RWPE1 (cell line): ENCODE results near the gene CARM1.
"Not testable (repeated sequence)": the region's sequence is repeated elsewhere in the genome, so short reads cannot be mapped to it uniquely, and the experiment has no call there.

Source experiments
- CTCF ChIA-PET: fragments of 350-600 bp; sonication (Branson Sonifier 250); formaldehyde crosslinking; extraction: SDS; loops from one replicate; lab custom pipeline; 2021; lab: Yijun Ruan, JAX
- POLR2A ChIA-PET: fragments of 400-600 bp; formaldehyde crosslinking; extraction: SDS; loops from one replicate; lab custom pipeline; 2020; ENCODE audit warnings: antibody characterized with exemption; ENCODE audit not compliant: low non-redundant PET; lab: Yijun Ruan, JAX
- DNase-seq: peaks from one replicate; pipeline ENCODE4 v3.0.0; 2012; ENCODE audit warnings: low spot score
- H3K27ac ChIP-seq: fragments of 450-650 bp; 2 replicates; pipeline ENCODE4 v1.5.1; 2017
- CTCF ChIP-seq: fragments of 450-650 bp; conservative IDR thresholded peaks from 2 replicates; pipeline ENCODE4 v1.5.1; 2017; ENCODE audit warnings: low read depth, mild to moderate bottlenecking

Gene CARM1

GRCh38 chr19:10863107-10863717 lies 8.1 kb upstream of the CARM1 start:
- no peak for DNase-seq
- ChIA-PET CTCF (interaction anchor here (0.7 to 1.9 kb wide), 5 partner anchors 10 to 402 kb away, joined by 3 to 11 read pairs (median 5); partner anchors contain the start of gene DNM2), POLR2A (no interaction called here)
- TF ChIP-seq CTCF, result no peak
- peak overlapping the region; percentile 45 for H3K27ac ChIP-seq

- CTCF ChIA-PET, result interaction anchor here (0.5 to 1.9 kb wide), 20 partner anchors 9 to 311 kb away, joined by 3 to 24 read pairs (median 4); partner anchors contain the start of genes DNM2 and TMED1
- POLR2A ChIA-PET, result interaction anchor here (0.5 to 0.6 kb wide), 3 partner anchors 27 to 520 kb away, joined by 4 to 10 read pairs (median 8); partner anchors contain the start of gene EPOR
- H3K27ac ChIP-seq, result peak overlapping the region; percentile 45
- peak; percentile 93 for TF ChIP-seq CTCF
- peak; percentile 92 for DNase-seq
Measured at GRCh38 chr19:10864538-10864899, 6.8 kb upstream of the CARM1 start.

GRCh38 chr19:10866495-10866894 lies 4.9 kb upstream of the CARM1 start:
- ChIA-PET POLR2A (no interaction called here), CTCF (interaction anchor here (0.6 kb wide), 1 partner anchor 164 kb away, joined by 4 read pairs; no protein-coding TSS in a partner anchor)
- H3K27ac ChIP-seq, result peak overlapping the region; percentile 45; the same call in 1 of the 2 replicates
- no peak for DNase-seq
- no peak for TF ChIP-seq CTCF

- ChIA-PET POLR2A (no interaction called here), CTCF (no interaction called here)
- DNase-seq, result no peak
- H3K27ac ChIP-seq, result peak overlapping the region; percentile 87
- no peak for TF ChIP-seq CTCF
Measured at GRCh38 chr19:10868872-10869547, 2.3 kb upstream of the CARM1 start.

GRCh38 chr19:10869872-10870311 lies 1.5 kb upstream of the CARM1 start:
- CTCF ChIA-PET, result interaction anchor here (0.6 kb wide), 1 partner anchor 153 kb away, joined by 3 read pairs; no protein-coding TSS in a partner anchor
- POLR2A ChIA-PET, DNase-seq: not testable (repeated sequence)
- peak overlapping the region; percentile 87 for H3K27ac ChIP-seq

- no peak for DNase-seq
- CTCF ChIA-PET, result interaction anchor here (0.5 to 1.1 kb wide), 11 partner anchors 20 to 165 kb away, joined by 3 to 7 read pairs (median 4); partner anchors contain the start of gene YIPF2
- H3K27ac ChIP-seq, result peak overlapping the region; percentile 87
- TF ChIP-seq CTCF, result no peak
- POLR2A ChIA-PET, result interaction anchor here (0.5 to 0.6 kb wide), 2 partner anchors 57 to 65 kb away, joined by 3 to 5 read pairs; no protein-coding TSS in a partner anchor
Measured at GRCh38 chr19:10870501-10870954, 825 bp upstream of the CARM1 start.
